DOHH2 (cell line): Measurements from ENCODE around the gene ACER3.

Experiments used
- H3F3A ChIP-seq: fragments of 200-600 bp; sonication (generic), shearing (Covaris generic); 2 replicates; pipeline ENCODE4 v1.6.0; 2016; ENCODE audit warnings: antibody characterized with exemption, mild to moderate bottlenecking; ENCODE audit not compliant: control insufficient read depth, insufficient read depth
- H3K27ac ChIP-seq: fragments of 200-600 bp; sonication (generic); 2 replicates; pipeline ENCODE4 v1.5.1; 2014; ENCODE audit warnings: low read depth, mild to moderate bottlenecking, low read length, moderate library complexity
- H3K27me3 ChIP-seq: fragments of 200-600 bp; sonication (generic); 2 replicates; pipeline ENCODE4 v1.6.1; 2014; ENCODE audit warnings: mild to moderate bottlenecking, low read length, mixed read lengths; ENCODE audit not compliant: control insufficient read depth
- H3K36me3 ChIP-seq: fragments of 200-600 bp; sonication (generic); 2 replicates; pipeline ENCODE4 v1.6.1; 2014; ENCODE audit warnings: mild to moderate bottlenecking, low read length, moderate library complexity, mixed read lengths; ENCODE audit not compliant: control insufficient read depth
- H3K4me1 ChIP-seq: fragments of 200-600 bp; sonication (generic); 2 replicates; pipeline ENCODE4 v1.6.1; 2014; ENCODE audit warnings: mild to moderate bottlenecking, low read length, mixed read lengths; ENCODE audit not compliant: control insufficient read depth
- H3K4me2 ChIP-seq: fragments of 200-600 bp; sonication (generic); 2 replicates; pipeline ENCODE4 v1.6.0; 2014; ENCODE audit warnings: mild to moderate bottlenecking, low read length, moderate library complexity
- H3K4me3 ChIP-seq: fragments of 200-600 bp; sonication (generic); 2 replicates; pipeline ENCODE4 v1.5.1; 2014; ENCODE audit warnings: mild to moderate bottlenecking, low read length, mixed read lengths
- H3K79me2 ChIP-seq: fragments of 200-600 bp; sonication (generic); 2 replicates; pipeline ENCODE4 v1.6.1; 2014; ENCODE audit warnings: mild to moderate bottlenecking, low read length, mixed read lengths; ENCODE audit not compliant: control insufficient read depth
- H3K9me2 ChIP-seq: fragments of 200-600 bp; sonication (generic); replicated peaks from 2 replicates; pipeline ENCODE4 v1.6.1; 2014; ENCODE audit warnings: mild to moderate bottlenecking, low read length, mixed read lengths; ENCODE audit not compliant: control insufficient read depth
- H3K9me3 ChIP-seq: fragments of 200-600 bp; sonication (generic); 2 replicates; pipeline ENCODE4 v1.6.1; 2014; ENCODE audit warnings: antibody characterized with exemption, low read length, mixed read lengths; ENCODE audit not compliant: control insufficient read depth, insufficient read depth
- H4K20me1 ChIP-seq: fragments of 200-600 bp; sonication (generic); 2 replicates; pipeline ENCODE4 v1.6.0; 2014; ENCODE audit warnings: low read depth, mild to moderate bottlenecking, antibody characterized with exemption, low read length, moderate library complexity; ENCODE audit not compliant: control insufficient read depth, insufficient read depth
- EZH2phosphoT487 ChIP-seq: fragments of 200-600 bp; sonication (generic); IDR thresholded peaks from 2 replicates; pipeline ENCODE4 v1.6.1; 2017; ENCODE audit warnings: borderline replicate concordance, mild to moderate bottlenecking, antibody characterized with exemption, low read length, moderate library complexity, mixed read lengths
- TF ChIP-seq, protein P1 (sequence below): fragments of 200-600 bp; sonication (generic); IDR thresholded peaks from one replicate; pipeline ENCODE4 v1.5.1; 2014; ENCODE audit warnings: antibody characterized with exemption, mild to moderate bottlenecking, low read depth, low read length; ENCODE audit not compliant: poor library complexity, severe bottlenecking

The ACER3 gene

GRCh38 chr11:76836613-76837291, 24.0 kb upstream of the ACER3 start:
- Histone ChIP-seq H3K79me2 (no peaks in the 10 kb centered on the region), H3K27ac (no peak overlapping the region), H3K9me2 (no peaks in the 10 kb centered on the region), H3F3A (no peaks in the 10 kb centered on the region), H3K4me2 (no peak overlapping the region), H3K9me3 (no peaks in the 10 kb centered on the region), H3K27me3 (peaks cover 24% of the 10 kb centered on the region), H3K36me3 (no peaks in the 10 kb centered on the region), H3K4me1 (no peaks in the 10 kb centered on the region), H4K20me1 (no peaks in the 10 kb centered on the region), H3K4me3 (no peak overlapping the region)
- TF ChIP-seq EZH2phosphoT487 = no peak
- TF ChIP-seq, protein P1, sequence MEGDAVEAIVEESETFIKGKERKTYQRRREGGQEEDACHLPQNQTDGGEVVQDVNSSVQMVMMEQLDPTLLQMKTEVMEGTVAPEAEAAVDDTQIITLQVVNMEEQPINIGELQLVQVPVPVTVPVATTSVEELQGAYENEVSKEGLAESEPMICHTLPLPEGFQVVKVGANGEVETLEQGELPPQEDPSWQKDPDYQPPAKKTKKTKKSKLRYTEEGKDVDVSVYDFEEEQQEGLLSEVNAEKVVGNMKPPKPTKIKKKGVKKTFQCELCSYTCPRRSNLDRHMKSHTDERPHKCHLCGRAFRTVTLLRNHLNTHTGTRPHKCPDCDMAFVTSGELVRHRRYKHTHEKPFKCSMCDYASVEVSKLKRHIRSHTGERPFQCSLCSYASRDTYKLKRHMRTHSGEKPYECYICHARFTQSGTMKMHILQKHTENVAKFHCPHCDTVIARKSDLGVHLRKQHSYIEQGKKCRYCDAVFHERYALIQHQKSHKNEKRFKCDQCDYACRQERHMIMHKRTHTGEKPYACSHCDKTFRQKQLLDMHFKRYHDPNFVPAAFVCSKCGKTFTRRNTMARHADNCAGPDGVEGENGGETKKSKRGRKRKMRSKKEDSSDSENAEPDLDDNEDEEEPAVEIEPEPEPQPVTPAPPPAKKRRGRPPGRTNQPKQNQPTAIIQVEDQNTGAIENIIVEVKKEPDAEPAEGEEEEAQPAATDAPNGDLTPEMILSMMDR = no peak

DNA sequence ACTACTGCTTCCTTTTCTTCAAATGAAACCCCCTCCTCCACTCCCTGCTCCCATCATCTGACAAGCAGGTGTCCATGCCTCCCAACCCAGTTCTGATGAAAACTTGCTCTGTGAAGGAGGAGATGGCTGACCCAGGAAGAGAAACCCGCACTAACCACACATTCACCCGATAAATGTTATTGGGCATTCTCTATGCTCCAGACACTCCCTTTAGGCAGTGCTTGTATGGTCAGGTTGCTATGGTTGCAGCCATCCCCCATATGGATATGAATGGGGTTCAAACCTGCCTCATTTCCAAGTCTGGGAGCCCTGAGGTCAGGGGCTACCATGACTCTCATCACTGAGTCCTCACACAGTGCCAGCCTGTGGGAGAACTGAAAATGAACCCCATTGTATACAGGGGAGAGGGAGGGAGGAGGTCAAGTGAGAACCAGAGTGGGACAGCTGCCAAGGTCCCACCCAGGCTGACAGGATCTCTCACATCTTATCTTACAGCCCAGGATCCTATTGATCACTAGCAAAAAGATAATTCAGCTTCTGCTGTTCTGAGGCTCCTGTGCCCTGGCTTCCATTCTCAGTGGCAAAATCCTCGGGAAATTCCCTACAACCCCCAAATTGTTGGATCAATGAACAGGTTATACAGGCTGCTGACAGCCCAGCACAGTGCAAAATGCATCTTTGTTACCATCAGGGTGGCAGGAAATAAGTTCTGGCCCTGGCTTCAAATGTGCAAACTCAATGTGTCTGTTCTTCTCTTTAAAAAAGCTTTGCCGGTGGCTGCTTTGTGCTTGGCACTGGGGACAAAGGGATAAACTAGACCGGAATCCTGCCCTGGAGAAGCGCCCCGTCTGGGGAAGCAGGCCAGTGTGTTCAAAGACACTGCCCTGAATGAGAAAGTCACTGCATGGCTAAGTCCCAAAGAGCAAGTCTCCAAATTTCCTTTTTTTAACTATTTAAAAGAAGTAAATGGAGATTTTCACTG, 22.7 kb upstream of the ACER3 start:
- H3K4me3 ChIP-seq = no peak overlapping the region
- peaks cover 25% of the 10 kb centered on the region for H3K27me3 ChIP-seq
- no peaks in the 10 kb centered on the region for H3F3A ChIP-seq
- no peak for TF ChIP-seq EZH2phosphoT487
- TF ChIP-seq, protein P1 = no peak
- H4K20me1 ChIP-seq = no peaks in the 10 kb centered on the region
- H3K79me2 ChIP-seq = no peaks in the 10 kb centered on the region
- H3K4me2 ChIP-seq = no peak overlapping the region
- H3K36me3 ChIP-seq = no peaks in the 10 kb centered on the region
- H3K9me2 ChIP-seq = no peaks in the 10 kb centered on the region
- H3K9me3 ChIP-seq = no peaks in the 10 kb centered on the region
- H3K4me1 ChIP-seq = no peaks in the 10 kb centered on the region
- no peak overlapping the region for H3K27ac ChIP-seq

GRCh38 chr11:76838678-76839068, 22.0 kb upstream of the ACER3 start:
- no peak for TF ChIP-seq EZH2phosphoT487
- TF ChIP-seq, protein P1 = no peak
- Histone ChIP-seq H3K4me3 (no peak overlapping the region), H4K20me1 (no peaks in the 10 kb centered on the region), H3K36me3 (no peaks in the 10 kb centered on the region), H3K4me1 (no peaks in the 10 kb centered on the region), H3F3A (no peaks in the 10 kb centered on the region), H3K27ac (no peak overlapping the region), H3K9me2 (no peaks in the 10 kb centered on the region), H3K4me2 (no peak overlapping the region), H3K27me3 (peaks cover 25% of the 10 kb centered on the region), H3K79me2 (no peaks in the 10 kb centered on the region), H3K9me3 (no peaks in the 10 kb centered on the region)
